Rectal smooth muscle tissue (tissue), 1 donor: ENCODE results near the gene MSH3.
A peak's percentile ranks its signal among the peaks of the same experiment; 100 is the strongest.
"Not testable (repeated sequence)": the region's sequence is repeated elsewhere in the genome, so short reads cannot be mapped to it uniquely, and the experiment has no call there.

Experiments
- H3K27ac ChIP-seq: one replicate; pipeline ENCODE4 v1.7.0; 2013; ENCODE audit warnings: low read depth, low read length, inconsistent platforms
- H3K27me3 ChIP-seq: one replicate; pipeline ENCODE4 v1.7.0; 2013; ENCODE audit warnings: low read length; ENCODE audit not compliant: control insufficient read depth, insufficient read depth
- H3K36me3 ChIP-seq: one replicate; pipeline ENCODE4 v1.7.0; 2013; ENCODE audit warnings: low read length; ENCODE audit not compliant: control insufficient read depth, insufficient read depth
- H3K4me1 ChIP-seq: one replicate; pipeline ENCODE4 v1.7.0; 2013; ENCODE audit warnings: low read length; ENCODE audit not compliant: control insufficient read depth, insufficient read depth
- H3K4me3 ChIP-seq: one replicate; pipeline ENCODE4 v1.7.0; 2013; ENCODE audit warnings: low read length
- H3K9ac ChIP-seq: one replicate; pipeline ENCODE4 v1.7.0; 2013; ENCODE audit warnings: low read length

The MSH3 gene

GRCh38 chr5:80631278-80632259 is 22.9 kb upstream of the MSH3 start:
- Histone ChIP-seq H3K27ac (no peak overlapping the region), H3K36me3 (no peaks in the 10 kb centered on the region), H3K27me3 (no peaks in the 10 kb centered on the region), H3K4me1 (no peaks in the 10 kb centered on the region), H3K4me3 (no peak overlapping the region), H3K9ac (no peak overlapping the region)

- H3K4me1 ChIP-seq: no peaks in the 10 kb centered on the region
- no peak overlapping the region for H3K4me3 ChIP-seq
- H3K9ac ChIP-seq: no peak overlapping the region
- H3K27ac ChIP-seq: no peak overlapping the region
- no peaks in the 10 kb centered on the region for H3K27me3 ChIP-seq
- H3K36me3 ChIP-seq: no peaks in the 10 kb centered on the region
These were observed 21.8 kb upstream of the MSH3 start for GRCh38 chr5:80632700-80633099.

GRCh38 chr5:80634193-80634592 is 20.3 kb upstream of the MSH3 start:
- no peak overlapping the region for H3K9ac ChIP-seq
- H3K36me3 ChIP-seq: no peaks in the 10 kb centered on the region
- no peak overlapping the region for H3K27ac ChIP-seq
- H3K27me3 ChIP-seq: no peaks in the 10 kb centered on the region
- no peak overlapping the region for H3K4me3 ChIP-seq
- no peaks in the 10 kb centered on the region for H3K4me1 ChIP-seq

- Histone ChIP-seq H3K4me3 (no peak overlapping the region), H3K27me3 (no peaks in the 10 kb centered on the region), H3K4me1 (no peaks in the 10 kb centered on the region), H3K9ac (no peak overlapping the region), H3K36me3 (no peaks in the 10 kb centered on the region), H3K27ac (no peak overlapping the region)
These were observed 13.1 kb upstream of the MSH3 start for GRCh38 chr5:80641353-80641752.

GRCh38 chr5:80644900-80645299 is 9.6 kb upstream of the MSH3 start:
- Histone ChIP-seq H3K9ac (no peak overlapping the region), H3K4me3 (no peak overlapping the region), H3K27me3 (no peaks in the 10 kb centered on the region), H3K4me1 (no peaks in the 10 kb centered on the region), H3K27ac (no peak overlapping the region), H3K36me3 (no peaks in the 10 kb centered on the region)

GRCh38 chr5:80646926-80647325 is 7.5 kb upstream of the MSH3 start:
- H3K4me3 ChIP-seq: no peak overlapping the region
- H3K27me3 ChIP-seq: no peaks in the 10 kb centered on the region
- H3K4me1 ChIP-seq: no peaks in the 10 kb centered on the region
- H3K36me3 ChIP-seq: no peaks in the 10 kb centered on the region
- no peak overlapping the region for H3K27ac ChIP-seq
- H3K9ac ChIP-seq: no peak overlapping the region

- peak overlapping the region; percentile 90 for H3K4me3 ChIP-seq
- H3K4me1 ChIP-seq: peaks cover 9% of the 10 kb centered on the region
- no peak overlapping the region for H3K9ac ChIP-seq
- peaks cover 3% of the 10 kb centered on the region for H3K36me3 ChIP-seq
- H3K27ac ChIP-seq: no peak overlapping the region
- H3K27me3 ChIP-seq: no peaks in the 10 kb centered on the region
These were observed 950 bp upstream of the MSH3 start for GRCh38 chr5:80653502-80653901.

- no peak overlapping the region for H3K9ac ChIP-seq
- H3K4me1 ChIP-seq: peaks cover 9% of the 10 kb centered on the region
- H3K27ac ChIP-seq: no peak overlapping the region
- H3K27me3 ChIP-seq: no peaks in the 10 kb centered on the region
- H3K36me3 ChIP-seq: peaks cover 3% of the 10 kb centered on the region
- peak overlapping the region; percentile 90 for H3K4me3 ChIP-seq
These were observed 430 bp upstream of the MSH3 start for GRCh38 chr5:80654054-80654390.

- H3K9ac ChIP-seq: no peak overlapping the region
These were observed 851 bp downstream of the MSH3 start for GRCh38 chr5:80655231-80655774.

GRCh38 chr5:80656425-80656824 is 2.0 kb downstream of the MSH3 start:
- Histone ChIP-seq H3K36me3 (peaks cover 3% of the 10 kb centered on the region), H3K27ac (no peak overlapping the region), H3K27me3 (no peaks in the 10 kb centered on the region), H3K4me3 (no peak overlapping the region), H3K4me1 (peaks cover 9% of the 10 kb centered on the region), H3K9ac (no peak overlapping the region)

More at GRCh38 chr5:80655231-80655774, 851 bp downstream of the MSH3 start:
- Histone ChIP-seq H3K4me1 (peaks cover 9% of the 10 kb centered on the region), H3K36me3 (peaks cover 3% of the 10 kb centered on the region), H3K27ac (peak overlapping the region; percentile 58), H3K27me3 (no peaks in the 10 kb centered on the region), H3K4me3 (peak overlapping the region; percentile 57)

GRCh38 chr5:80659106-80659505 is 4.7 kb downstream of the MSH3 start:
- Histone ChIP-seq H3K4me1 (peaks cover 4% of the 10 kb centered on the region), H3K4me3 (no peak overlapping the region), H3K9ac (no peak overlapping the region), H3K27ac (no peak overlapping the region), H3K36me3 (peaks cover 6% of the 10 kb centered on the region), H3K27me3 (no peaks in the 10 kb centered on the region)

- not testable (repeated sequence) for H3K4me3 ChIP-seq, H3K27ac ChIP-seq, H3K9ac ChIP-seq, H3K36me3 ChIP-seq, H3K27me3 ChIP-seq, H3K4me1 ChIP-seq
These were observed 6.2 kb downstream of the MSH3 start for GRCh38 chr5:80660661-80661060.

- Histone ChIP-seq H3K36me3 (peaks cover 11% of the 10 kb centered on the region), H3K27ac (no peak overlapping the region), H3K4me3 (no peak overlapping the region), H3K27me3 (no peaks in the 10 kb centered on the region), H3K9ac (no peak overlapping the region), H3K4me1 (no peaks in the 10 kb centered on the region)
These were observed 7.7 kb downstream of the MSH3 start for GRCh38 chr5:80662108-80662507.
